Hepatocyte (in vitro differentiated cells): ENCODE results near the gene GARS1.

Experiments
- CTCF ChIP-seq: fragments of 200-600 bp; sonication (generic); IDR thresholded peaks from 2 replicates; pipeline ENCODE4 v1.5.1; 2016; ENCODE audit warnings: antibody characterized with exemption, mild to moderate bottlenecking; ENCODE audit not compliant: poor library complexity
- EZH2phosphoT487 ChIP-seq: fragments of 200-600 bp; sonication (generic); IDR thresholded peaks from one replicate; pipeline ENCODE4 v1.6.1; 2018; ENCODE audit warnings: antibody characterized with exemption, mild to moderate bottlenecking, low read depth, moderate library complexity; ENCODE audit not compliant: unreplicated experiment, severe bottlenecking

- no peak for TF ChIP-seq CTCF
- TF ChIP-seq EZH2phosphoT487: no peak
Measured at GRCh38 chr7:30546596-30546995, 48.1 kb upstream of the GARS1 start.
